Activated CD4-positive, CD25-positive, alpha-beta regulatory T cell treated with anti-CD3 and anti-CD28 coated beads, Interleukin-2, amount 50 U/mL, for 72 hours (primary cell): Measurements from ENCODE around the gene IL23A.
A peak's percentile ranks its signal among the peaks of the same experiment; 100 is the strongest.
"Not testable (repeated sequence)": the region's sequence is repeated elsewhere in the genome, so short reads cannot be mapped to it uniquely, and the experiment has no call there.

Source experiments
- DNase-seq: peaks from one replicate; pipeline ENCODE4 v3.0.0; 2021

IL23A gene

DNA sequence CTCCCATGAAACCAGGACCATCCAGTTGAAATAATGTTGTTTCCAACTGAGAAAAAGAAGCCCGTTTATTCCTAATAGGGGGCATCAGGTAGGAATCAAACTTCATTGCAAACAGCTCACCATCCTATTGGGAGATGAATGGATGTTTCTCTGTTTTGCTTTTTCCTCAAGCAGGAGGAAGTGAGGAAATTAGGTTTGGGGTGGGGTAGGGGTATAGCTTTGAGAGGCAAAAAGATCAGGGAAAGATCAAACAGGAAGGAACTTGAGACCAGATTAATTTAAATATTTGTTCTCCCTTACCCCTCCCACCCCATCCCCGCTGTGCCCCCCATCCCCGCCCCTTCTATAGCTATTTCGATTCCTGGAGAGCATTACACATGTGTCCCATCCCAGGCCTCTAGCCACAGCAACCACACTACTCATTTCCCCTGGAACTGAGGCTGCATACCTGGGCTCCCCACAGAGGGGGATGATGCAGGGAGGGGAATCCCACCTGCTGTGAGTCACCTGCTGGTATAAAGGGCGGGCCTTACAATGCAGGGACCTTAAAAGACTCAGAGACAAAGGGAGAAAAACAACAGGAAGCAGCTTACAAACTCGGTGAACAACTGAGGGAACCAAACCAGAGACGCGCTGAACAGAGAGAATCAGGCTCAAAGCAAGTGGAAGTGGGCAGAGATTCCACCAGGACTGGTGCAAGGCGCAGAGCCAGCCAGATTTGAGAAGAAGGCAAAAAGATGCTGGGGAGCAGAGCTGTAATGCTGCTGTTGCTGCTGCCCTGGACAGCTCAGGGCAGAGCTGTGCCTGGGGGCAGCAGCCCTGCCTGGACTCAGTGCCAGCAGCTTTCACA, at the start of gene IL23A:
Gene IL23A (plus strand): TSS at position 577 of the 850 bp plus-strand sequence. CDS start 161 bp downstream, at position 738.
- peak; percentile 76 for DNase-seq

- no peak for DNase-seq
These were observed 44.9 kb upstream of the IL23A start for GRCh38 chr12:56293795-56294194.

DNA sequence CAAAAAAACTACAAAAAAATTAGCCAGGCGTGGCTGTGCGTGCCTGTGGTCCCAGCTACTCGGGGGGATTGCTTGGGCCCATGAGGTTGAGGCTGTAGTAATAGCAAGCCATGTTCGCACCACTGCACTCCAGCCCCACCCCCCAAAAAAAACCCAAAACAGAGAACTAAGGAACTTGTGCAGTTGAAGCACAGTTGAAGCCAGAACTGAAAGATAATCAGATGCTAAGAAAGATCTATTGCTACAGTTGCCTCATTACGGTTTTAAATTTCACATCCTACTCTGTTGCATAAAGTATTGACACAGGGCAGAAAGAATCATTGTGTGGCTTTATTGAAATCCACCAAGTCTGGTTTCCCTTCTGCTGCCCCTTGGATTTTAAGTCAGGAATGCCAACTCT, 42.4 kb upstream of the IL23A start:
- no peak for DNase-seq

DNA sequence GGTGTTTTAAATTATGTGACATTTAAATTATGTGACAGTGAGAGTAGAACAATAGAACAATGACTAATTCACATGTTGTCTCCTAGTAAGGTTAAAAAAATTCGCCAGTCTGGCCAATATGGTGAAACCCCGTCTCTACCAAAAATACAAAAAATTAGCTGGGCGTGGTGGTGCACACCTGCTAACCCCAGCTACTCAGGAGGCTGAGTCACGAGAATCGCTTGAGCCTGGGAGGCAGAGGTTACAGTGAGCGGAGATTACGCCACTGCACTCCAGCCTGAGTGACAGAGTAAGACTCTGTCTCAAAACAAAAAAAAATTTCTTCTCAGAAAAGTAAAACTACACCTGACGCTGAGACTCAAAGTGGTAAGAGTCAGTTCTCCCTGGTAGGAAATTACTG, 41.3 kb upstream of the IL23A start:
- no peak for DNase-seq

- no peak for DNase-seq
These were observed 39.9 kb upstream of the IL23A start for GRCh38 chr12:56298828-56299227.

GRCh38 chr12:56299308-56299852, 39.3 kb upstream of the IL23A start:
- DNase-seq: no peak

- peak; percentile 97 for DNase-seq
These were observed 38.6 kb upstream of the IL23A start, which contains the start of gene CS for GRCh38 chr12:56299853-56300643. Gene CS, minus strand, starts transcription at chr12:56300330. Its CDS starts 129 bp downstream, at chr12:56300201.

DNA sequence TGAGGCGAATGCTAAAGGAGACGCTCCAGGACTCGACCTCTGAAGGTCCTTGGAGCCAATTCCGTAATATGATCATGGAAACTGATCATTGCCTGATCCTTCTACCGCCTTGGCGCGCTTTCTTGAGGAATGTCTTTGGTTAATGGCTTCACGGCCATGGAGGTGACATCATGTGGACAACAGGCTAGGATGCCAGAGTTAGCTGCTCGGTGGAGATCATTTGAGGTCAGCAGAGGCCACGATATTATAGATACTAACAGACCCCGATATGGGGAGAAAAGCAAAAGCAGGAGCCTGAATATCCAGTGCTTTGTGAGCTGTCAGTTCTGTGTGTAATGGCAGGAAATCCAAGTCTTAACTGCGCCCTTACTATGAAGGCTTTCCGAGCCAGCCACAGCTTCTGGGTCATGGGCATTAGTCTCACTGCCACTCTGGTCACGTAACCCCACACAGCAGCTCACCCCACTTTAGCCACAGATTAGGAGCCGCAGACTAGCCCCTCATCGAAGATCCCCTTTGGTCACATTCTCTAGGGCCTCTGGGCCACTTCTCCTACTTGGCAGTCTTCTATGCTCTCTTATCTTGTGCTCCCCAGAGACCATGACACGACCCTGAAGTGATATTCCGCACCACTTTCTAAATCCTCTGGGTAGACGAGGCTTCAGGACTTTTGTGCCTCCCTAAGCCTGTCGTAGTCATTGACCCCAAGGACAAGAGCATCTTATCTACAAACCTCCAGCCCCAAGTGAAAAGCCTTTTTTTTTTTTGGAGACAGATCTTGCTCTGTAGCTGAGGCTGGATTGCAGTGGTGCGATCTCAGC, 37.8 kb upstream of the IL23A start:
- no peak for DNase-seq

DNA sequence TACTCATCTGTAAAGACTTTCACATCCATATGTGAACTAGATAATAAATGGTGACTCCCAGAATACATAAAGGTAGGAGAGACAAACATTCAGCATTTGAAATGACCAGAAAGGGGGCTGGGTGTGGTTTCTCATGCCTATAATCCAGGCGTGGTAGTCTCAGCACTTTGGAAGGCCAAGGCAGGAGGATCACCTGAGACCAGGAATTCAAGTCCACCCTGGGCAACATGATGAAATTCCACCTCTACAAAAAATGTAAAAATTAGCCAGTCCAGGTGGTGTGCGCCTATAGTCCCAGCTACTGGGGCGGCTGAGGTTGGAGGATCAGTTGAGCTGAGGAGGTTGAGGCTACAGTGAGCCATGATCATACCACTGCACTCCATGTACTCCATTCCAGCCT, 34.4 kb upstream of the IL23A start:
- DNase-seq: no peak

DNA sequence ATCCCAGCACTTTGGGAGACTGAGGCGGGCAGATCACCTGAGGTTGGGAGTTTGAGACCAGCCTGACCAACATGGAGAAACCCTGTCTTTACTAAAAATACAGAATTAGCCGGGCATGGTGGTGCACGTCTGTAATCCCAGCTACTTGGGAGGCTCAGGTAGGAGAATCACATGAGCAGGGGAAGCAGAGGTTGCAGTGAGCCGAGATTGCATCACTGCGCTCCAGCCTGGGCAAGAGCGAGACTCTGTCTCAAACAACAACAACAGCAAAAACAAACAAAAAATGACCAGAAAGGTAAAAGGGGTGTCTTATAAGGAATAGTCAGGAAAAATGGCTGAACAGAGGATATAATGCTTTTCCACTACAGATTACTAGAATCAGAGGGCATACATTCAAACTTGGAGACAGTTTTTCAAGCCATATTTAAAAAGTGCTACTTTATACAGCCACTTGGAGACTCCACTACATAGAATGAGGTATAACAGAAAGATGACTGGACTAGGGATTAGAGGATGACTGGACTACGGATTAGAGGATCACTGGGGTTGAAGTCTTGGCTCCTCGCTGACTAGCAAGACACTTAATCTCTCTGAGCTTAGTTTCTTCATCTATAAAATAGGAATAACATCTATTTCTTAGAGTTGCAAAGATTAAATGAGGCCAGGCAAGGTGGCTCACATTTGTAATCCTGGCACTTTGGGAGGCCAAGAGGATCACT, 33.7 kb upstream of the IL23A start:
- no peak for DNase-seq

DNA sequence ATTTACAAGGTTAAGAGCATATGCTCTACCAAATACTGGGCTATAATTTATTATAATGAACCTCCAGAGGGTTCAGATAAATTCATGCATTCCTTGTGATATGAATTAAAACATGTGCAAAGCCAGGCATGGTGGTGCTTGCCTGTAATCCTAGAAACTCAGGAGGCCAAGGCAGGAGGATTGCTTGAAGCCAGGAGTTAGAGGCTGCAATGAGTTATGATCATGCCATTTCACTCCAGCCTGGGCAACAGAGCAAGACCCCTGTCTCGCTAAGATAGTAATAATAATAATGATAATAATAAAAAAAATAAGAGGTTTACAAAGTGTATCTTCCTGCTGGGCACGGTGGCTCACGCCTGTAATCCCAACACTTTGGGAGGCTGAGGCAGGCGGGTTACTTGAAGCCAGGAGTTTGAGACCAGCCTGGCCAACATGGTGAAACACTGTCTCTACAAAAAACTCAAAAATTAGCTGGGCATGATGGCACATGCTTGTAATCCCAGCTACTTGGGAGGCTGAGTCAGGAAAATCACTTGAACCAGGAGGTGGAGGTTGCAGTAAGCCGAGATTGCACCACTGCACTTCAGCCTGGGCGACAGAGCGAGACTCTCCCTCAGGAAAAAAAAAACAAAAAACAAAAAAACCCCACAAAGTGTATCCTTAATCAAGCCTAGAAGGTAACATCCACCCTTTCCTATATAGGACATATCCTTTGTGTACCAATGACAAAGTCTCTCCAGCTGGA, 31.3 kb upstream of the IL23A start:
- DNase-seq: no peak

DNA sequence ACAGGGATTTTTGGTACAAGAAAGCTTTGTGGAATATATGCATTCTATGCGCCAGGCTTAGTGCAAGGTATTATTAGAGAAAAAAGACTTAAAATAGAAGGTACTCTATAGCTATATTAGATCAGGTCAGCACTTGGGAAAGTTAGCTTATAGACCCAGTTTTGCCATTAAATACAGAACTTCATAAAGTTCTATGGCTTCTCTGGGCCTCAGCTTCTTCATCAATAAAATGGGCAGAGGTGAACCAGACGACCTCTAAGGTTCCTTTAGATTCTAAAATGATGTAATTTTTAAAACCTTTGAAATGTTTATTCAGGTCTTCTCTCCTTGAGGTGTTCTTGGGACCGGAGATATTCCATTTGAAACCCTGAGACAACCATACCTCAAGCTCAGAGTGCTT, 30.0 kb upstream of the IL23A start:
- no peak for DNase-seq

- no peak for DNase-seq
These were observed 27.7 kb upstream of the IL23A start for GRCh38 chr12:56311003-56311402.

GRCh38 chr12:56315249-56315621, 23.4 kb upstream of the IL23A start:
- no peak for DNase-seq

GRCh38 chr12:56315622-56316473, 22.8 kb upstream of the IL23A start, which contains the start of gene CNPY2:
Gene CNPY2, minus strand, starts transcription at chr12:56315988. Its CDS starts 771 bp downstream, at chr12:56315217.
- peak; percentile 87 for DNase-seq

GRCh38 chr12:56317675-56318074, 21.0 kb upstream of the IL23A start:
- no peak for DNase-seq

DNA sequence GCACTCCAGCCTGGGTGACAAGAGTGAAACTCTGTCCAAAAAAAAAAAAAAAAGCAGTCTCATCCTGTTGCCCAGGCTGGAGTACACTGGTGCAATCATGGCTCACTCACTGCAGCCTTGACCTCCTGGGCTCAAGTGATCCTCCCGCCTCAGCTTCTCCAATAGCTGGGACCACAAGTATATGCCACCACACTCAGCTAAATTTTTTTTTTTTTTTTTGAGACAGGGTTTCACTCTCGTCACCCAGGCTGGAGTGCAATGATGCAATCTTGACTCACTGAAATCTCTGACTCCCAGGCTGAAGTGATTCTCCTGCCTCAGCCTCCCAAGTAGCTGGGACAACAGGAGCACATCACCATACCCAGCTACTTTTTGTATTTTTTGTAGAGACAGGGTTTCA, 17.7 kb upstream of the IL23A start:
- DNase-seq: no peak

- not testable (repeated sequence) for DNase-seq
These were observed 17.1 kb upstream of the IL23A start for GRCh38 chr12:56321610-56322009.

DNA sequence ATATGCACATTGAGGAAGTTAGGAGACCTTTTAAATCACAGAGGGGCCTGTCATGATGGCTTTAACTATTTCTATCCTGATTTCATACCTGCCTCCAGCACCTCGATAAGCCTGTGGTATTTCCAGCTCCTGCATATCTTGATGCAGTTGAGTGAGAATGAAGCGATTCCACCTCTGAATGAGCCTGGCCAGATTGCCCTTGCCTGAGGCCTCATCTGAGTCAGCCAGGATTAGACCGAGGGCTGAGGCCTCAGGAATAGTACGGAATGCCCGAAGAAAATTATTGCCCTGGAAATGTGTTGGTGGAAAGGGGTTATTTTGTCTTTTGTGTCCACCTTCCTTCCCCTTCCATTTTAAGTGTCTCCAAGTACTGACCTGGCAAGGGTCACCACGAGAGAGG, 14.5 kb upstream of the IL23A start:
- no peak for DNase-seq

DNA sequence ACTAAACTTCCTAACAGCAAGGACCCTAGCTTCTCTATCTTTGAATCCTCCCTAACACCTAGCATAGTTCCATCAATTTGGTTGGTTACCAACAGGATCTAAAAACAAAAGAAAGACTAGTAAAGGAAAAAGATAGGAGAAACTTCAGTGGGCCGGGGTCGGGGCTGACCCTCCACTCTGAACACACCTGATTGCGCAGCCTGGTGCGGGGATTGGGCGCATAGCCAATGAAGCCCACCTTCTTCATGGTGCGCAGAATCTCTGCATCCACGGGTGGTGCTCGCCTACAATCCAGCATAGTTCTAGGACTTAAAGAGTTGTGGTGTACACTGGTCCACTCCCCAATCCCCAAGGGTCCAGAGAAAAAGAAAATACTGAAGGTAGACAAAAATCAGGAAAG, 12.6 kb upstream of the IL23A start:
- no peak for DNase-seq
